K562 (cell line): Measurements from ENCODE around the gene CALM1. TPM values are rescaled to one million over a fixed set of nuclear protein-coding genes. Genes with fewer than 3 reads are reported as not detected.

ENCODE experiments used
- ATF4 ChIP-seq: fragments of 450-650 bp; formaldehyde crosslinking; IDR thresholded peaks from 2 replicates; pipeline ENCODE4 v1.4.0; 2022; ENCODE audit warnings: mild to moderate bottlenecking, moderate library complexity
- ETV5 ChIP-seq: sonication (generic); formaldehyde crosslinking; IDR thresholded peaks from 2 replicates; pipeline ENCODE4 v1.4.0; 2020; ENCODE audit warnings: low read depth, mild to moderate bottlenecking, missing genetic modification reagents
- HDAC8 ChIP-seq: fragments of 450-650 bp; IDR thresholded peaks from 2 replicates; pipeline ENCODE4 v1.6.1; 2016; ENCODE audit warnings: mild to moderate bottlenecking, missing genetic modification characterization, moderate library complexity, missing compliant biosample characterization
- HMGXB4 ChIP-seq: sonication (generic); formaldehyde crosslinking; IDR thresholded peaks from 2 replicates; pipeline ENCODE4 v1.8.1; 2023; ENCODE audit warnings: mild to moderate bottlenecking, missing genetic modification reagents
- NEUROD1 ChIP-seq: fragments of 150-350 bp; IDR thresholded peaks from 2 replicates; pipeline ENCODE4 v1.6.1; 2014; ENCODE audit warnings: borderline replicate concordance, low read length, low read depth; ENCODE audit not compliant: partially characterized antibody
- PCBP1 ChIP-seq: fragments of 200-400 bp; formaldehyde crosslinking; IDR thresholded peaks from 2 replicates; pipeline ENCODE4 v1.6.1; 2018; ENCODE audit warnings: mild to moderate bottlenecking, low read depth, low read length; ENCODE audit not compliant: poor library complexity, severe bottlenecking
- RAD21 ChIP-seq, 2 experiments: fragments of 250-450 bp in 1 of 2; fragments of 450-650 bp in 1 of 2; sonication (Bioruptor Pico) in 1 of 2; formaldehyde crosslinking in 1 of 2; IDR thresholded peaks in 1 of 2; conservative IDR thresholded peaks in 1 of 2; 2 replicates each; pipeline versions ENCODE4 v1.4.0 to v1.8.0; 2020 to 2022; ENCODE audit warnings: mild to moderate bottlenecking in 2 of 2, moderate library complexity in 1 of 2
- RB1 ChIP-seq: fragments of 450-650 bp; IDR thresholded peaks from 2 replicates; pipeline ENCODE4 v1.6.1; 2017; ENCODE audit warnings: low read depth, mild to moderate bottlenecking
- RBM14 ChIP-seq: fragments of 200-400 bp; formaldehyde crosslinking; IDR thresholded peaks from 2 replicates; pipeline ENCODE4 v1.6.1; 2018; ENCODE audit warnings: low read depth, mild to moderate bottlenecking, low read length, moderate library complexity, borderline replicate concordance; ENCODE audit not compliant: insufficient read depth
- SMARCA5 ChIP-seq: fragments of 450-650 bp; IDR thresholded peaks from 2 replicates; pipeline ENCODE4 v1.6.1; 2016
- SRSF9 ChIP-seq: fragments of 200-400 bp; formaldehyde crosslinking; IDR thresholded peaks from 2 replicates; pipeline ENCODE4 v1.6.1; 2017; ENCODE audit warnings: low read depth, low read length, borderline replicate concordance
- TGIF2 ChIP-seq: sonication (generic); formaldehyde crosslinking; IDR thresholded peaks from 2 replicates; pipeline ENCODE4 v1.8.1; 2022; ENCODE audit warnings: mild to moderate bottlenecking, missing genetic modification reagents, moderate library complexity
- THAP12 ChIP-seq: fragments of 250-450 bp; sonication (Bioruptor Pico); IDR thresholded peaks from 2 replicates; pipeline ENCODE4 v1.9.0; 2021; ENCODE audit warnings: mild to moderate bottlenecking, inconsistent platforms
- ZNF3 ChIP-seq: fragments of 250-450 bp; sonication (Bioruptor Pico); IDR thresholded peaks from 2 replicates; pipeline ENCODE4 v1.5.0; 2021; ENCODE audit warnings: mild to moderate bottlenecking, moderate library complexity
- ZNF512 ChIP-seq: IDR thresholded peaks from 2 replicates; pipeline ENCODE4 v1.6.1; 2016; ENCODE audit warnings: missing genetic modification characterization, missing compliant biosample characterization
- ZNF695 ChIP-seq: fragments of 450-650 bp; formaldehyde crosslinking; IDR thresholded peaks from 2 replicates; pipeline ENCODE4 v1.4.0; 2020; ENCODE audit warnings: mild to moderate bottlenecking, moderate library complexity
- polyA plus RNA-seq, 8 experiments: library from polyadenylated mRNA; depleted of rRNA in 4 of 8; stranded (reverse) in 5 of 8; unstranded in 3 of 8; fragments of >200 nt; fragmentation: Nextera tagmentation in 2 of 8; fragmentation: Illumina TruSeq in 1 of 8; extraction: Ambion mirVana in 2 of 8; extraction: Trizol in 1 of 8; gene quantifications; 2 replicates each; pipeline versions ENCODE4 v1.2.1 to v1.2.3, GENCODE V29; 2011 to 2014; ENCODE audit warnings: inconsistent platforms in 1 of 8, missing spikeins in 1 of 8
- total RNA-seq, 7 experiments: library from RNA; depleted of rRNA in 6 of 7; stranded (reverse); fragments of >200 nt in 6 of 7; fragmentation: Illumina TruSeq in 2 of 7; extraction: Trizol in 2 of 7; gene quantifications; 2 replicates each; pipeline versions ENCODE4 v1.2.1 to v1.2.3, GENCODE V29; 2011 to 2021; ENCODE audit warnings: low replicate concordance in 1 of 7

CALM1 gene
- total and polyA plus RNA-seq, 9 of the 15 experiments (the other 6 are each of a cell fraction or from before 2014, with no cell fraction given) = 48.0 to 269 (median 158) TPM

- TF ChIP-seq ATF4 (CRISPR knock-in tag) (no peak), RAD21 (CRISPR knock-in tag; conservative IDR thresholded peaks at IDR 0.05 in 1 of 2, IDR thresholded peaks at IDR 0.05 in 1 of 2) (peak in 1 of 2 experiments; percentile 24; a peak in 1 of 4 replicates), HMGXB4 (CRISPR knock-in tag) (no peak), TGIF2 (no peak), NEUROD1 (peak; percentile 66), ETV5 (CRISPR knock-in tag) (no peak), RB1 (peak; percentile 97), SRSF9 (no peak), SMARCA5 (no peak), ZNF3 (CRISPR knock-in tag) (no peak), PCBP1 (peak; percentile 98), THAP12 (CRISPR knock-in tag) (peak; percentile 81), ZNF512 (tag) (no peak), ZNF695 (CRISPR knock-in tag) (0 out of 2 replicates have a peak, but pooled peaks have one; percentile 39), HDAC8 (no peak), RBM14 (no peak)
Observed at GRCh38 chr14:90396341-90397339, at the start of gene CALM1 (continued).
